CD1c-positive myeloid dendritic cell (primary cell): Measurements from ENCODE around the gene SPTBN1.

Experiments used
- DNase-seq: peaks from one replicate; pipeline ENCODE4 v3.0.0-alpha.2; 2016; ENCODE audit errors: extremely low spot score

SPTBN1 gene

DNA sequence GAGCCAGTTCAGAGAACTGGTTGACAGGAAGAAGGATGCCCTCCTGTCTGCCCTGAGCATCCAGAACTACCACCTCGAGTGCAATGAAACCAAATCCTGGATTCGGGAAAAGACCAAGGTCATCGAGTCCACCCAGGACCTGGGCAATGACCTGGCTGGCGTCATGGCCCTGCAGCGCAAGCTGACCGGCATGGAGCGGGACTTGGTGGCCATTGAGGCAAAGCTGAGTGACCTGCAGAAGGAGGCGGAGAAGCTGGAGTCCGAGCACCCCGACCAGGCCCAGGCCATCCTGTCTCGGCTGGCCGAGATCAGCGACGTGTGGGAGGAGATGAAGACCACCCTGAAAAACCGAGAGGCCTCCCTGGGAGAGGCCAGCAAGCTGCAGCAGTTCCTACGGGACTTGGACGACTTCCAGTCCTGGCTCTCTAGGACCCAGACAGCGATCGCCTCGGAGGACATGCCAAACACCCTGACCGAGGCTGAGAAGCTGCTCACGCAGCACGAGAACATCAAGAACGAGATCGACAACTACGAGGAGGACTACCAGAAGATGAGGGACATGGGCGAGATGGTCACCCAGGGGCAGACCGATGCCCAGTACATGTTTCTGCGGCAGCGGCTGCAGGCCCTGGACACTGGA, 174.9 kb downstream of the SPTBN1 start:
- DNase-seq: no peak

DNA sequence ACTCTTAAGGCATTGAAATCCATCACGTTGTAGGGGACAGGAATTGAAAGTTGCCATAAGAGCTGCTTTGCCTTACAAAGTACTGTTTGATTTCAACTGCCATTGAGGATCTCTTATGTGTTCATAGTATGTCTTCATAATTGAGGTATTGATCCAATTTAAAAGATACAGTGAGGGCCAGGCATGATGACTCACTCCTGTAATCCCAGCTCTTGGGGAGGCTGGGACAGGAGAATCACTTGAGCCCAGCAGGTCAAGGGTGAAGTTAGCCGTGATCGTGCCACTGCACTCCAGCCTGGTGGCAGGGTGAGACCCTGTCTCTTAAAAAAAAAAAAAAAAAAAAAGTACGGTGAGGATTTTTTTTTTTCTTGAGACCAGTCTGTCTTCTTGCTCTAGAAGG, 175.6 kb downstream of the SPTBN1 start:
- no peak for DNase-seq

DNA sequence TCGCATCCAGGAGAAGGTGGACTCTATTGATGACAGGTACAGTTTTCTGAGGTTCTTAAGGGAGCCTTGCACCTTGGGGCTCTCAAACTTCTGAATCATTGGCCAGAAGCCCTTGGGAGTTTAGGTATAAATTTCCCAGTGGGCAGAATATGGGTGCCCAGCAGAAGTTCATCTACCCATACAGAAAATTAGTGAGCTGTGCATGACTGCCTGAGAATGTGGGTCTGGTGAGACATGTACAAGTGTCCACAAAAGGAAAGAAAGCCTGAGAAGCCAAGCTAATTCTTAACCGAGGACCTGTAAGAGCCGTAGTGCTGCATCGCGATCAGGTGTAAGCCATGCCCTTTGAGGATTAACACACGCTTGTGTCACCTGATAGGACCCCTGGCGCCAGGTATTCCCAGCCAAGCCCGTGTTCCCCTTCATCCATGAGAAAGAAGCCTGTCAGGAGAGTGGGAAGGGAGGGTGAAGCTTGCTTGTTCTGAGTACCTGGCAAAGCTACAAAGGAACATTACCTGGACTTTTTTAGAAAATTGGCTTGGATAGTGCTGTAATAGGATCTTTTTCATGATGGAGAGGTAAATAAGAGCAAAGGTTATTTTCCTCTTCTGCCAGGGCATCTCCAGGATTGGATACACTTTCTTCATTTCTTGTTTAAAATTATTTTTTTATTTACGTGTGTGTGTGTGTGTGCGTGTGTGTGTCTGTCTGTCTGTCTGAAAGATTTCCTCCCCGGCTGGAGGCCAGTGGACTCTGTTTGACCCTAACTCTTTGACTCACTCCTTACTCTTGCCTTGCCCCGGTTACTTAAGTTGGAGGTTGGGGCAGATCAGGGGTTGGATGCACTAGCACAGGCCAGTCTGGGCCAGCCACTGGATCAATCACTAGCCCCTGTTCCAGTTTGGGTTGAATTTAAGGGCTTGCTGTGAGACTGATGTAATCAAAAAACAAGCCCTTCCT, 176.9 kb downstream of the SPTBN1 start:
- no peak for DNase-seq

DNA sequence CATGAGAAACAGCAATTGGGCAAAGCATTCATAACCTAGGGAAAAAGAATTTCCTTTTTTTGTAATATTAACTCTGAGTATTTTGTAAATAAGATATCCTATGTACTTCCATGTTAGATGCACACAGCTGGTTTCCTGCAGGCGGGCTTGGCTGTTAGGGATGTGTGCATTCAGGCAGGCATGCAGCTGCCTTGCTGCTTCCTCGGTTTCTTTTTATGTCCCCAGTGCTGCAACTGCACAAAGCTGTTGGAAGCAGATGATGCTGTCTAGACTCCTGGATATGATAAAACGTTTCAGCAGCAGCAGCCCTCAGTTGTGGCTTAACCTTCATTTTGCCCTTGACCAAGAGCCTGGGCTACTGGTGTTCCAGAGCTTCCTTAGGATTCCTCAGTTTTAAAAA, 177.9 kb downstream of the SPTBN1 start:
- no peak for DNase-seq

DNA sequence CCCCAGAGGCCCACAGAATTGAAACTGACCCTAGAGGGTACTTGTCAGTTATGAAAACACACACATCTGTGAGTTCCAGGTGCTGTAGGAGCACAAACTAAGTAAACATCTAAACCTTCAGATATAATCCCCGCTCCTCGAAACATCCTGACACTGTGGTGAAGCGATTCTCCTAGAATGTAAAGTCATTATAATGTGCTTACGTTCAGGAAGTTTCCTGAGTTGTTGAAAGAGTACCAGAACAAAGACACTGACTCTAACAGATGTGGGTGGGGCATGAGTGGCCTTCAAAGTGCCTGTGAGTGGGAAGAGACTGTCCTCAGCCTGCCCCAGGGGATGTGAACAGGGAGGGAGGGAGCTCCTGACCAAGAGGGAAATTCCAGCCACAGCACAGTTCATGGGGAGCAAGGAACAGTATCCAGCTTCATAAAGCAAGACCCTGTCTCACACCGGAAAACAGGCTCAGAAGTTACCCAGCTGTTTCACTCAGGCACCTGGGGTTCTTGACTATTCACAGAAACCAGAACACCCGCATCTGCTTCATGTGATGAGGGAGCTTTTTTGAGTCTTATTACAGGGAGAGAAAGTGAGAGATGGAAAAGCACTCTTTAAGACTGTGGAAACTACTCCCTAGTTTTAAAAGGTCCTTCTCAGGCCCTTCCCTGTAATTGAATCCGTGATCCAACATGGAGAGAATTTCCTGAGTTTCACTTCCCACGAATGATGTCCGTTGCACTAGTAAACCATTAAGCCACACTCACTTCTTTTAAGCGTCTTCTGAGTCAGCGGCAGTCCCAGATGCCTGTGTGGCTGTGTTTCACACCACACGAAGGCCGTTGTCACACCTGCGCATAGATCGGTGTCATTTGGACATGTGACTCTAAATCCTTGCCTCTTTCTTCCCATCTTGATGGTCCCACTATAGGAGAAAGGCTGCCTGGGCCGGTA, 178.7 kb downstream of the SPTBN1 start:
- no peak for DNase-seq

DNA sequence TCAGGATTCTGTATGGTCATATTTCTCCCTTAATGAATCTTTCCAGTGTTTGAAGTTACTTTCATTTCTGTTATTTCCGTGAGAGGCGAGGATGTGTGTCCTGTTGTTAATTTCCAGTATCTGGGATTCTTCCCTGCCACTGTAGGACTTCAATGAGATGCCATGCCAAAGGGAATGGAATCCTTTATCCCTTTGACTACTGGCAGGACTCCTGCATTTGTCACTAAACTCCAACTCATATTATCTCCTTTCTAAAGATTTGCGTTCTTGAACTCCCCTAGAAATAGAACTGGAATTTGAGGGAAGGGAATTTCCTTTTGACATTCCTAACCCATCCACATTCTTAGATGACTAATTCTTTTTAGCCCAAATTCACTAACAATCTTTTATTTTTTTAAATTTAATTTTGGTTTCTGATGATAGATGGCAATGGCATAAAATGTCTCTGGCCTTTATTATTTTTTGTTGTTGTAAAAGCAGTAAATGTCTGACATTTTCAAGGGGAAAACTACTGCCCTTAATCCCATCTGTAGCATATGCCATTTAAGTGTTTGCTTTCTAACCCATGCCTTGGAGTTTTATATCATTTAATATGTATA, 179.5 kb downstream of the SPTBN1 start:
- no peak for DNase-seq

DNA sequence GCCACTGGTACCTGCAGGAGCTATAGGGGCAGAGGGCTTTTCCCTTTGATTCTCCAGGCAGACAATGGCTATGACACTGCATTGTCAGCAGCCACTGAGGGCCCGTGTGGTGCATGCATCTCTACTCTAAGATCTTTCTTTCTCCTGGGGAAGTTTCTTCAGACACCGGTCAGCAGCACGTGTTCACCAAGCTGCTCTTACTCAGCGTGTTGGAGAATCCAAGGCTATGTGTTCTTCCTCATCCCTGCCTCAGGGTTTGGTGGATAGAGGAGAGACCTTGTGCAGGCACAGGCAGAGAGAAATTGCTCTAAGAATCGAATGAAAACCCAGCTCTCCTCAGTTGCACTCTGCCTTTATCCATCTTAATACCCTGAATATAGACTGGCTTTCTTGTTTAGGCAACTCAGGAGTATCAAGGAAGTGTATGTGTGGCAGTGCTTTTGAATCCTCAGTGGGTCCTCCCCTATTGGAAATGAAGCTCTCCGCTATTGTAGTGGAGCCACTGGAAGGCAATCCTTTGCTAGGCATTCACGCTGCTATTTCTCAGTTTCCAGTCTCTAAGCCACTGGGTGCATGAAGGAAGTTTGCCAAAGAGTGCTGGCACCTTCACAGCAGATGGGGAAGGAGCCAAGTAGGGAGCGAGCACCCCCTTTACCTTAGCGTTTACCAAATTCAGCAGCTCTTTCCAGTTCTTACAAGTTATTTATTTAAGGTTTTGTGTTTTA, 180.4 kb downstream of the SPTBN1 start:
- DNase-seq: no peak

DNA sequence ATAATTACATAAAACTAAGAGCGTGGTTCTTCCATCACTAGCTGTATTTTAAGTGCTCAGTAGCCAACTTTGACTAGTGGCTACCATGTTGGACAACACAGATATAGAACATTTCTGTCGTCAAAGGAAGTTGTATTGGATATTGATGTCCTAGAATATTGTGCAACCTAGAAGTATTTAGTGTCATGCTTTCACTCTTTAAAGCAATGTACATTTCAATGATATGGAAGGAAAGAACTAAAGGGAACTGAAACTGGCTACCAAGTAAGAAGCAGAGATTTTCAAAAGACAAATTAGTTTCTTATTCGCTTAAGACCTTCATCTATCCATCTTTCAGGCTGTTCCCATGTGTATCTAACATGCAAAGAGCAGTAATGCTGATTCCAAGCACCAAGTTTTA, 182.0 kb downstream of the SPTBN1 start:
- no peak for DNase-seq

DNA sequence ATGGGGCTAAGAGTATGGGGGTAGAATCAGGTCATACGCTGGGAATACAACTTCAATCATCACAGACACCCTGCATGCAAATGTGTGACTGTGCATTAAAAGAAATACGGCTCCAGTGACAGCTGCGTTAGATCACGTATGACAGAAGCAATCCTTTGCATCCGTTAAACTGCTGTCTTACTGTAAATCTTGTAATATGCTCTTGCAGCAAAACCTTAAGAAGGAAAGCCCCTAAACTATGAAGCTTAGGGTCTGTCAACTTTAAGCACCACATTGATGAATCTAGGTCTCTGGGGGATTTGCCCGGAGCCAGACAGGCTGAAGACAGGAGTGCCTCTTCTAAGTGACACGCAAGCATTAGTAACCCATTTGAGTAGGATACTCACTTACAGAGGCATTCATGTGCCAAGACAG, 182.7 kb downstream of the SPTBN1 start:
- no peak for DNase-seq

DNA sequence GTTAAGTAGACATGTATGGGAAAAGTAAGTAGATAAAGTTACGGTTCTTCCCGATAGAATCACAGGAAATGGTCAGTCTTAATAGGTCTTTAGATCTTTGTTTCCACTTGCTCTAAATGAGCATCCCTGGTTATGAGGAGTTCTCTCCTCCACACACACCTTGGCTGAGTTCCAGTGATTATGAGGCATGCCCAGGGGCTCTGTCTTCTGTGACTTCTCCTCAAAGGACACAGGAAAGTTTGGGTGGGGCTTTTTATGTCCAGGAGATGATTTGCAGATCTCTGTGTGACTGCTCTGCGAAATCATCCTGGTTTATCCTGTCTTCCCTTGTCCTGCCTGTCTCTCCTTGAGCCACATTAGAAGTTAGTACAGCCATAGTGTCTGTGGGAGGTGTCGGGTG, 183.5 kb downstream of the SPTBN1 start:
- no peak for DNase-seq

DNA sequence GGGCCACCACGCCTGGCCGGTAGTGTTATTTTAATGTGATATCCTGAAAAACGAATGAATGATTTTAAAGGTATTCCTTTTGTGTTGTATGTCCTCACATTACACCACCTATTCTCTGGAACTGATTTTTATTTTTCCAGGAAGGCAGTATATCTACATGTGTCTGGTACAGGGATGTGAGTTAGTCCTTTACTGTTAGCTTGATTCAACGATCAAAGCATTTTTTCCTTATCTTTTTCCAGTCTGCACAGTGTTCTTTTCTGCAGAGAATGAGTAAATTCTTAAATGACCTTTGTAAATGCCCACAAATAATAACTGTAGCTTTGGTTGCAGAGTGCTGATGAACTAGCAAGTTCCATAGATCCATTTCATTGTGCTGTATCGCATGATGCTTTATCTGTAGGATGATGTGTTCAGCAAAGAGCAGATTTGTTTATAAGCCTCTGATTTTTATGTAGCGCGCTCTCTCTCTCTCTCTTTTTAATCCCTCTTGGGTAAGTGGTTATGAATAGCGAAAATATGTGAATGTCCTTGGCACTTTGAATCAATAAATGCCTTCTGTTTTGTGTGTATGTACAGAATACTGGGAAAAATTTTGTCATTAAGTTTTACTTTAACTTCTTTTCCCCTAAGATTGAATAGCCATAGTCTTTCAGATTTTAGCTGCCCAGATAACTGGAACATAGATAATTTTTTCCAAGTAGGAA, 184.9 kb downstream of the SPTBN1 start:
- DNase-seq: no peak

DNA sequence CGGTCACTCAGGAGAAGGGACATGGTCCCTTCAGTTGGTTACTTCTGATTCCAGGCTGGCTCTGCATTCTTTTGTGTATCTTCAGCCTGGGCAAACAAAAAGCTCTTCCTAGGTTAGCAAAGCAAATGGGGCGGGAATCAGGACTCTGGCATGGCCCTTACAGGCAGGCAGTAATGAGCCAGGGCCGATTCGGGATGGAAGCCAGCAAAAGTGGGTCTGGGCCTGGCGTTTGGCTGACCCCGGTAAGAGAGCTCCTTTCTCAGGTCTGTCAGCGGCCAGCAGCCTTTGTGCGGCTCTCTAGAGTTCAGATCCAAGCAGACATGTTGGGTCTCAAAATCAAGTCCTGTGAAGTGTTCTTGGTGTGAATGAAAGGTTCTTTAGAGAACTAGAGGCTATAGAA, 185.9 kb downstream of the SPTBN1 start:
- DNase-seq: no peak

DNA sequence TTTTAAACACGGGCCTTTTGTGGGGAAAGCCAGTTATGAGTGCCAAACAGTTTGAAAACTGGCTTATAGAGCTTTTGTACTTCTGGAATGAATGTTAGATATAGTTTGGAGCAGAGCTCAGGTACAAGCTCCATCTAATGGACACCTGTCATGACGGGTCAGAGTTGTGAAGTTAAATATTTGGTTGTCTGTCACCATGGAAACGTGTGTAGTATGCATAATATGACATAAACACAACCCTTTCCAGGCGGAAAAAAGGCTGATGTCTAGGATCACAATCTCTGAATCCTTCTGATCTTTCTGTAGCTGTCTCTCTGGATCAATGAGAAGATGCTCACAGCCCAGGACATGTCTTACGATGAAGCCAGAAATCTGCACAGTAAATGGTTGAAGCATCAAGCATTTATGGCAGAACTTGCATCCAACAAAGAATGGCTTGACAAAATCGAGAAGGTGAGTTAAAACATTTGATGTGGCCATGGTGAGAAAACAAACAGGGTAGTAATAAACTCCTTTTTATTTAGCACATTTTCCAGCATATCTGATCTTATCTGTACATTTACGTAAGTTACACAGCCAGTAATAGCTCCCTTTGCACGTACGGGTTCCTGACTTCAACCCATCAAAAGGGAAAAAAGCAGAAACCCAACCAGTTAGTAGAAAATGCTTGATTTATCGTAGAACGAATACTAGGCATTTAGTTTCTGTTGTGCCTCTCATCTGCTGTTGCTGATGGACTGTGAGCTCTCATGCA, 186.7 kb downstream of the SPTBN1 start:
- DNase-seq: no peak

DNA sequence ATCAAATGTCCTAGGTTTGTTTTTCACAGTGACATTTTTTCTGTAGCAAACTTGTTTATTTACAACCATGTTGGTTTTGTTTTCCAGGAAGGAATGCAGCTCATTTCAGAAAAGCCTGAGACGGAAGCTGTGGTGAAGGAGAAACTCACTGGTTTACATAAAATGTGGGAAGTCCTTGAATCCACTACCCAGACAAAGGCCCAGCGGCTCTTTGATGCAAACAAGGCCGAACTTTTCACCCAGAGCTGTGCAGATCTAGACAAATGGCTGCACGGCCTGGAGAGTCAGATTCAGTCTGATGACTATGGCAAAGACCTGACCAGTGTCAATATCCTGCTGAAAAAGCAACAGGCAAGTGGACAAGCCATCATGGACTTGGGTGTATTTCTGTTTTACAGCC, 188.1 kb downstream of the SPTBN1 start:
- DNase-seq: no peak

DNA sequence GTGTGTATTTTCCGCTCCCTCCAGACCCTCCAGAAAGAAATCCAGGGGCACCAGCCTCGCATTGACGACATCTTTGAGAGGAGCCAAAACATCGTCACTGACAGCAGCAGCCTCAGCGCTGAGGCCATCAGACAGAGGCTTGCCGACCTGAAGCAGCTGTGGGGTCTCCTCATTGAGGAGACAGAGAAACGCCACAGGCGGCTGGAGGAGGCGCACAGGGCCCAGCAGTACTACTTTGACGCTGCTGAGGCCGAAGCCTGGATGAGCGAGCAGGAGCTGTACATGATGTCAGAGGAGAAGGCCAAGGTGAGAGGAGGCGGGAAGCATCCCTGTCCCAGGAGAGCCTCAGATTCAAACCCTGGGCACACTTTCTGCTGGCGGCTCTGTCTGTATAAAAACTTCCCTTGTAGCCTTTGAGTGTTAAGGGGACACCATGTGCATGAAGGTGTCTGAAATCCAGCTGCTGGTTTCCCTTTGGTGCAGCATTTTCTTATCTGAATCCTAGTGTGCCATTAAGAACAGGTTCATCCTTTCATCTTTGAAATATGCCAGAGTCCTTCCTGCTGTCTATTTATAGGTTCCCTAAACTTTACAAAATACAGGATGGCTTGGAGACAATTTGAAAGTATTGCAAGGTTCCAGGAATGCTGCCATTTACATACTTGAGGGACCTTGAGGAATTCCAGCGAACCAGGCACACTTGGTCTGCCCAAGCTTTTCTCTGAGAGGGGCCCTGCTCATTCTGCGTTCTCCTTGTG, 190.2 kb downstream of the SPTBN1 start:
- DNase-seq: no peak

DNA sequence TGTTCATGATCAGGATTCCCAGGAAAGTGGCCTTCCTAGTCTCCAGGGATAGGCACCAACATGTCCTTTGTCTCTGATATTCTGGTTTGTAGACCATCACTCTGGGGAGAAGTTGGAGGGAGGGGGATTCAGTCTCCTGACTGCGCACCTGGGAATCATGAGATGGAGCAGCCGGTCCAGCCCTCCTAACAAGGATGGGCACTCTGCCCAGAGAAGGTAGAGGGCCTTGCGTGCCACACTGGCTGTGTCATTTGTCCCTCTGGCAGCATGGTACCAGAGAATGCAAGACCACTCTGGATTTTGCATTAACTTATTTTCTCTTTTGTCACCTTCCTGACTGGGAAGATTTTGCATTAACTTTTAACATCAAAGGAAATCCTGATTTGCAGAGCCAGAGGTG, 192.1 kb downstream of the SPTBN1 start:
- DNase-seq: no peak

DNA sequence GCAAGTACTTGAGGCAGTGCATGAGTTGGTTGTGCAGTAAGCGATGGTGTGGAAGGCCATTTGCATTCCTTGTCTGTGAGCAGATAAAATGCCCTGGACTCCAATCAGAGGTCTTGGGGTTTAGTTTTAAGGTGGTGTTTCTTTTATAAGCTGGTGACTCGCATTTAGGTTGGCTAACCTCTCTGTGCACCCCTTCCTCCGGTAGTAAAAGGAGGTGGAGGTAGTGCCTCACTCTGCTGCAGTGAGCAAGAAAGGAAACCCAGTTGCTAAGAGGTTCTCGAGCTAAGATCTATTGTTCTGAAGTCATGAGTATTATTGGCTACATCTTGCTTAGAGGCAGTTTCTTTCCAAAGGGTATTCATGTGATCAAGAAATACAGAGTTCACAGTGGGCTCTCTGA, 193.1 kb downstream of the SPTBN1 start:
- DNase-seq: no peak

DNA sequence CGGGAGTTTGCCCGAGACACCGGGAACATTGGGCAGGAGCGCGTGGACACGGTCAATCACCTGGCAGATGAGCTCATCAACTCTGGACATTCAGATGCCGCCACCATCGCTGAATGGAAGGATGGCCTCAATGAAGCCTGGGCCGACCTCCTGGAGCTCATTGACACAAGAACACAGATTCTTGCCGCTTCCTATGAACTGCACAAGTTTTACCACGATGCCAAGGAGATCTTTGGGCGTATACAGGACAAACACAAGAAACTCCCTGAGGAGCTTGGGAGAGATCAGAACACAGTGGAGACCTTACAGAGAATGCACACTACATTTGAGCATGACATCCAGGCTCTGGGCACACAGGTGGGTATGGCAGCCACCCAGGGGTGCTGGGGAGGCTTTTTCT, 193.5 kb downstream of the SPTBN1 start:
- DNase-seq: no peak

DNA sequence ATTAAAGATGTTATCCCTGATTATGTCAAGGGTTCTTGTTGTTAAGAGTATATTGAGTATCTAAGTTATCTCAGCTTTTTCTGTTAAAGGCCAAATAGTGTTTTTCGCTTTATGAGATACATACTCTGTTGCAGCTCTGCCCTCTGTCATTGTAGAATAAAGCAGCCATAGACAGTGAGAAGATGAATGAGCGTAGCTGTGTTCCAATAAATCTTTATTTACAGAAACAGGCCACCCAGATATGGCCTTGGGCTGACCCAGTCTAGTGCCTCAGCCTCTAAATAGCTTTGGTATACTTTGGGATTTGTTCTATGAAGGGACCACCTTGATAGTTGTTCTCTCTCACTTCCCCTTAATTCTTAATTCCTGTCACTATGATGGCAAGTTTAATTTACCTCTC, 194.5 kb downstream of the SPTBN1 start:
- no peak for DNase-seq
